SK-N-SH treated with all-trans-retinoic acid at 6 μM for 48 hours (cell line): ENCODE measurements around the gene PVALB.

Source experiments
- ATAC-seq: fragments of 200-7000 bp; cut with Tn5 transposase; 3 replicates; pipeline ENCODE4 v1.9.1; 2020; ENCODE audit warnings: mild to moderate bottlenecking, moderate library complexity
- BACH2 ChIP-seq: fragments of 250-450 bp; sonication (Bioruptor Pico); IDR thresholded peaks from 2 replicates; pipeline ENCODE4 v1.9.0; 2021; ENCODE audit warnings: mild to moderate bottlenecking, borderline replicate concordance
- CSDC2 ChIP-seq: fragments of 250-450 bp; sonication (Bioruptor Pico); IDR thresholded peaks from 2 replicates; pipeline ENCODE4 v1.5.0; 2020; ENCODE audit warnings: mild to moderate bottlenecking, moderate library complexity
- ESRRG ChIP-seq: fragments of 250-450 bp; sonication (Bioruptor Pico); IDR thresholded peaks from 2 replicates; pipeline ENCODE4 v1.6.1; 2021; ENCODE audit warnings: mild to moderate bottlenecking
- GLIS3 ChIP-seq: fragments of 250-450 bp; sonication (Bioruptor Pico); IDR thresholded peaks from 2 replicates; pipeline ENCODE4 v1.5.0; 2020; ENCODE audit warnings: mild to moderate bottlenecking, moderate library complexity
- ISL1 ChIP-seq: fragments of 250-450 bp; sonication (Bioruptor Pico); IDR thresholded peaks from 2 replicates; pipeline ENCODE4 v2.1.2; 2022; ENCODE audit warnings: mild to moderate bottlenecking, moderate library complexity
- OSR1 ChIP-seq: fragments of 250-450 bp; sonication (Bioruptor Pico); IDR thresholded peaks from 2 replicates; pipeline ENCODE4 v1.8.0; 2022; ENCODE audit warnings: moderate library complexity, mild to moderate bottlenecking, inconsistent platforms
- PPARA ChIP-seq: fragments of 250-450 bp; sonication (Bioruptor Pico); IDR thresholded peaks from 2 replicates; pipeline ENCODE4 v1.5.0; 2020; ENCODE audit warnings: mild to moderate bottlenecking, borderline replicate concordance
- RARB ChIP-seq: fragments of 250-450 bp; sonication (Bioruptor Pico); IDR thresholded peaks from 2 replicates; pipeline ENCODE4 v1.8.0; 2021; ENCODE audit warnings: mild to moderate bottlenecking, moderate library complexity
- SNAI2 ChIP-seq: fragments of 250-450 bp; sonication (Bioruptor Pico); IDR thresholded peaks from 2 replicates; pipeline ENCODE4 v1.5.0; 2020; ENCODE audit warnings: mild to moderate bottlenecking, moderate library complexity
- TCF4 ChIP-seq: fragments of 250-450 bp; sonication (Bioruptor Pico); IDR thresholded peaks from 2 replicates; pipeline ENCODE4 v1.8.0; 2021; ENCODE audit warnings: mild to moderate bottlenecking, moderate library complexity, borderline replicate concordance
- TOX ChIP-seq: fragments of 250-450 bp; sonication (Bioruptor Pico); IDR thresholded peaks from 2 replicates; pipeline ENCODE4 v1.8.0; 2021; ENCODE audit warnings: mild to moderate bottlenecking, moderate library complexity, borderline replicate concordance
- ZC3H10 ChIP-seq: fragments of 250-450 bp; sonication (Bioruptor Pico); IDR thresholded peaks from 2 replicates; pipeline ENCODE4 v1.5.1; 2021; ENCODE audit warnings: mild to moderate bottlenecking, moderate library complexity
- ZFP3 ChIP-seq: fragments of 250-450 bp; sonication (Bioruptor Pico); IDR thresholded peaks from 2 replicates; pipeline ENCODE4 v1.5.0; 2020; ENCODE audit warnings: mild to moderate bottlenecking, moderate library complexity
- ZFP30 ChIP-seq: fragments of 450-650 bp; formaldehyde crosslinking; IDR thresholded peaks from 2 replicates; pipeline ENCODE4 v1.5.0; 2022; ENCODE audit warnings: mild to moderate bottlenecking, moderate library complexity
- ZNF565 ChIP-seq: fragments of 450-650 bp; formaldehyde crosslinking; conservative IDR thresholded peaks from 2 replicates; pipeline ENCODE4 v1.5.0; 2020; ENCODE audit warnings: low read depth, mild to moderate bottlenecking, moderate library complexity
- ZNF70 ChIP-seq: fragments of 450-650 bp; formaldehyde crosslinking; IDR thresholded peaks from 2 replicates; pipeline ENCODE4 v1.5.0; 2020; ENCODE audit warnings: mild to moderate bottlenecking, moderate library complexity
- ZNF8 ChIP-seq: fragments of 450-650 bp; formaldehyde crosslinking; IDR thresholded peaks from 2 replicates; pipeline ENCODE4 v1.5.0; 2020; ENCODE audit warnings: mild to moderate bottlenecking, moderate library complexity
- TF ChIP-seq, protein P1 (sequence below): fragments of 250-450 bp; sonication (Bioruptor Pico); IDR thresholded peaks from 2 replicates; pipeline ENCODE4 v1.8.0; 2021; ENCODE audit warnings: low read depth, mild to moderate bottlenecking, moderate library complexity, borderline replicate concordance
- TF ChIP-seq, protein P2 (sequence below): fragments of 250-450 bp; sonication (Bioruptor Pico); IDR thresholded peaks from 2 replicates; pipeline ENCODE4 v1.5.0; 2020; ENCODE audit warnings: mild to moderate bottlenecking, moderate library complexity
- TF ChIP-seq, protein P3 (sequence below): fragments of 250-450 bp; sonication (Bioruptor Pico); IDR thresholded peaks from 2 replicates; pipeline ENCODE4 v1.8.0; 2020; ENCODE audit warnings: mild to moderate bottlenecking, moderate library complexity, borderline replicate concordance
- TF ChIP-seq, protein P4 (sequence below): fragments of 250-450 bp; sonication (Bioruptor Pico); IDR thresholded peaks from 2 replicates; pipeline ENCODE4 v1.5.1; 2020; ENCODE audit warnings: low read depth, mild to moderate bottlenecking, moderate library complexity
- TF ChIP-seq, protein P5 (sequence below): fragments of 250-450 bp; sonication (Bioruptor Pico); IDR thresholded peaks from 2 replicates; pipeline ENCODE4 v1.5.1; 2021; ENCODE audit warnings: mild to moderate bottlenecking, moderate library complexity

Gene PVALB

DNA sequence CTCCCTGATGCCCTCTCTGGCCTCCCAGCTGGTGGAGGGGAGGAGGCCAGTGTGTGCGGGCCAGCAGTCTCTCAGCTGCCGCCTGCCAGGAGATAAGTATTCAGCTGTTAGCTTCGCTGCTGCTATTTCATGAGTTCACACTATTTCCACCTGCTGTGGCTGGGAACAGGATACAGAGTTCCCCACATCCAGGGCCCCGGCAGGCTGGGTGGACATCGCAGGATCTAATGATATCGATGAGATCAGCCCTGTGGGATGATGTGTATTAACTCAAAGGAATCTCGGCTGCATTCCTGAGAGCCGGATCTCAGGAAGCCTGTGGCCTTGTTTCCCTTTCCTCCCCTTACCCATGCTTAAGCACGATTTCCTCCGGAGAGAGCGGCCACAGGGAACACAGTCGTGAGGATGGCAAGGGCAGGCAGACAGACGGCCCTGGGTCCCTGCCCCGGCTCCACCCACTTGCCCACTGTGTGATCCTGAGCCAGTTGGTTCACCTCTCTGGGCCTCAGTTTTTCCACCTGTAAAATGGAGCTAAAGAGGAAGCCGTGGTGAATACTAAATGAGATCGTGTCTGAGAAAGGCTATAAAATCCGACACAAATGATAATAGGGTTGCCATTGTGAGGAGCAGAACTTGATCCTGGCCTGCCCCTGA, 6.5 kb upstream of the PVALB start:
- TF ChIP-seq, protein P1, sequence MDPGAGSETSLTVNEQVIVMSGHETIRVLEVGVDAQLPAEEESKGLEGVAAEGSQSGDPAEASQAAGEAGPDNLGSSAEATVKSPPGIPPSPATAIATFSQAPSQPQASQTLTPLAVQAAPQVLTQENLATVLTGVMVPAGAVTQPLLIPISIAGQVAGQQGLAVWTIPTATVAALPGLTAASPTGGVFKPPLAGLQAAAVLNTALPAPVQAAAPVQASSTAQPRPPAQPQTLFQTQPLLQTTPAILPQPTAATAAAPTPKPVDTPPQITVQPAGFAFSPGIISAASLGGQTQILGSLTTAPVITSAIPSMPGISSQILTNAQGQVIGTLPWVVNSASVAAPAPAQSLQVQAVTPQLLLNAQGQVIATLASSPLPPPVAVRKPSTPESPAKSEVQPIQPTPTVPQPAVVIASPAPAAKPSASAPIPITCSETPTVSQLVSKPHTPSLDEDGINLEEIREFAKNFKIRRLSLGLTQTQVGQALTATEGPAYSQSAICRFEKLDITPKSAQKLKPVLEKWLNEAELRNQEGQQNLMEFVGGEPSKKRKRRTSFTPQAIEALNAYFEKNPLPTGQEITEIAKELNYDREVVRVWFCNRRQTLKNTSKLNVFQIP (CRISPR knock-in tag), result no peak
- TF ChIP-seq RARB (CRISPR knock-in tag), result no peak
- TF ChIP-seq, protein P2, sequence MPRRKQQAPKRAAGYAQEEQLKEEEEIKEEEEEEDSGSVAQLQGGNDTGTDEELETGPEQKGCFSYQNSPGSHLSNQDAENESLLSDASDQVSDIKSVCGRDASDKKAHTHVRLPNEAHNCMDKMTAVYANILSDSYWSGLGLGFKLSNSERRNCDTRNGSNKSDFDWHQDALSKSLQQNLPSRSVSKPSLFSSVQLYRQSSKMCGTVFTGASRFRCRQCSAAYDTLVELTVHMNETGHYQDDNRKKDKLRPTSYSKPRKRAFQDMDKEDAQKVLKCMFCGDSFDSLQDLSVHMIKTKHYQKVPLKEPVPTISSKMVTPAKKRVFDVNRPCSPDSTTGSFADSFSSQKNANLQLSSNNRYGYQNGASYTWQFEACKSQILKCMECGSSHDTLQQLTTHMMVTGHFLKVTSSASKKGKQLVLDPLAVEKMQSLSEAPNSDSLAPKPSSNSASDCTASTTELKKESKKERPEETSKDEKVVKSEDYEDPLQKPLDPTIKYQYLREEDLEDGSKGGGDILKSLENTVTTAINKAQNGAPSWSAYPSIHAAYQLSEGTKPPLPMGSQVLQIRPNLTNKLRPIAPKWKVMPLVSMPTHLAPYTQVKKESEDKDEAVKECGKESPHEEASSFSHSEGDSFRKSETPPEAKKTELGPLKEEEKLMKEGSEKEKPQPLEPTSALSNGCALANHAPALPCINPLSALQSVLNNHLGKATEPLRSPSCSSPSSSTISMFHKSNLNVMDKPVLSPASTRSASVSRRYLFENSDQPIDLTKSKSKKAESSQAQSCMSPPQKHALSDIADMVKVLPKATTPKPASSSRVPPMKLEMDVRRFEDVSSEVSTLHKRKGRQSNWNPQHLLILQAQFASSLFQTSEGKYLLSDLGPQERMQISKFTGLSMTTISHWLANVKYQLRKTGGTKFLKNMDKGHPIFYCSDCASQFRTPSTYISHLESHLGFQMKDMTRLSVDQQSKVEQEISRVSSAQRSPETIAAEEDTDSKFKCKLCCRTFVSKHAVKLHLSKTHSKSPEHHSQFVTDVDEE (CRISPR knock-in tag), result no peak
- no peak for TF ChIP-seq CSDC2 (CRISPR knock-in tag)
- TF ChIP-seq, protein P3, sequence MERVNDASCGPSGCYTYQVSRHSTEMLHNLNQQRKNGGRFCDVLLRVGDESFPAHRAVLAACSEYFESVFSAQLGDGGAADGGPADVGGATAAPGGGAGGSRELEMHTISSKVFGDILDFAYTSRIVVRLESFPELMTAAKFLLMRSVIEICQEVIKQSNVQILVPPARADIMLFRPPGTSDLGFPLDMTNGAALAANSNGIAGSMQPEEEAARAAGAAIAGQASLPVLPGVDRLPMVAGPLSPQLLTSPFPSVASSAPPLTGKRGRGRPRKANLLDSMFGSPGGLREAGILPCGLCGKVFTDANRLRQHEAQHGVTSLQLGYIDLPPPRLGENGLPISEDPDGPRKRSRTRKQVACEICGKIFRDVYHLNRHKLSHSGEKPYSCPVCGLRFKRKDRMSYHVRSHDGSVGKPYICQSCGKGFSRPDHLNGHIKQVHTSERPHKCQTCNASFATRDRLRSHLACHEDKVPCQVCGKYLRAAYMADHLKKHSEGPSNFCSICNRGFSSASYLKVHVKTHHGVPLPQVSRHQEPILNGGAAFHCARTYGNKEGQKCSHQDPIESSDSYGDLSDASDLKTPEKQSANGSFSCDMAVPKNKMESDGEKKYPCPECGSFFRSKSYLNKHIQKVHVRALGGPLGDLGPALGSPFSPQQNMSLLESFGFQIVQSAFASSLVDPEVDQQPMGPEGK (CRISPR knock-in tag), result no peak
- no peak for TF ChIP-seq ZNF8 (CRISPR knock-in tag)
- no peak for TF ChIP-seq ESRRG (CRISPR knock-in tag)
- no peak for TF ChIP-seq TCF4
- TF ChIP-seq, protein P4, sequence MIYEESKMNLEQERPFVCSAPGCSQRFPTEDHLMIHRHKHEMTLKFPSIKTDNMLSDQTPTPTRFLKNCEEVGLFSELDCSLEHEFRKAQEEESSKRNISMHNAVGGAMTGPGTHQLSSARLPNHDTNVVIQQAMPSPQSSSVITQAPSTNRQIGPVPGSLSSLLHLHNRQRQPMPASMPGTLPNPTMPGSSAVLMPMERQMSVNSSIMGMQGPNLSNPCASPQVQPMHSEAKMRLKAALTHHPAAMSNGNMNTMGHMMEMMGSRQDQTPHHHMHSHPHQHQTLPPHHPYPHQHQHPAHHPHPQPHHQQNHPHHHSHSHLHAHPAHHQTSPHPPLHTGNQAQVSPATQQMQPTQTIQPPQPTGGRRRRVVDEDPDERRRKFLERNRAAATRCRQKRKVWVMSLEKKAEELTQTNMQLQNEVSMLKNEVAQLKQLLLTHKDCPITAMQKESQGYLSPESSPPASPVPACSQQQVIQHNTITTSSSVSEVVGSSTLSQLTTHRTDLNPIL, result no peak
- TF ChIP-seq TOX (CRISPR knock-in tag), result no peak
- no peak for TF ChIP-seq GLIS3 (CRISPR knock-in tag)
- no peak for TF ChIP-seq ZFP30
- no peak for TF ChIP-seq ZFP3 (CRISPR knock-in tag)
- no peak for TF ChIP-seq ISL1 (CRISPR knock-in tag)
- TF ChIP-seq ZNF70 (CRISPR knock-in tag), result no peak
- no peak for TF ChIP-seq ZNF565 (CRISPR knock-in tag)
- TF ChIP-seq, protein P5, sequence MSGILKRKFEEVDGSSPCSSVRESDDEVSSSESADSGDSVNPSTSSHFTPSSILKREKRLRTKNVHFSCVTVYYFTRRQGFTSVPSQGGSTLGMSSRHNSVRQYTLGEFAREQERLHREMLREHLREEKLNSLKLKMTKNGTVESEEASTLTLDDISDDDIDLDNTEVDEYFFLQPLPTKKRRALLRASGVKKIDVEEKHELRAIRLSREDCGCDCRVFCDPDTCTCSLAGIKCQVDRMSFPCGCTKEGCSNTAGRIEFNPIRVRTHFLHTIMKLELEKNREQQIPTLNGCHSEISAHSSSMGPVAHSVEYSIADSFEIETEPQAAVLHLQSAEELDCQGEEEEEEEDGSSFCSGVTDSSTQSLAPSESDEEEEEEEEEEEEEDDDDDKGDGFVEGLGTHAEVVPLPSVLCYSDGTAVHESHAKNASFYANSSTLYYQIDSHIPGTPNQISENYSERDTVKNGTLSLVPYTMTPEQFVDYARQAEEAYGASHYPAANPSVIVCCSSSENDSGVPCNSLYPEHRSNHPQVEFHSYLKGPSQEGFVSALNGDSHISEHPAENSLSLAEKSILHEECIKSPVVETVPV (CRISPR knock-in tag), result no peak
- TF ChIP-seq OSR1 (CRISPR knock-in tag), result no peak
- no peak for ATAC-seq

DNA sequence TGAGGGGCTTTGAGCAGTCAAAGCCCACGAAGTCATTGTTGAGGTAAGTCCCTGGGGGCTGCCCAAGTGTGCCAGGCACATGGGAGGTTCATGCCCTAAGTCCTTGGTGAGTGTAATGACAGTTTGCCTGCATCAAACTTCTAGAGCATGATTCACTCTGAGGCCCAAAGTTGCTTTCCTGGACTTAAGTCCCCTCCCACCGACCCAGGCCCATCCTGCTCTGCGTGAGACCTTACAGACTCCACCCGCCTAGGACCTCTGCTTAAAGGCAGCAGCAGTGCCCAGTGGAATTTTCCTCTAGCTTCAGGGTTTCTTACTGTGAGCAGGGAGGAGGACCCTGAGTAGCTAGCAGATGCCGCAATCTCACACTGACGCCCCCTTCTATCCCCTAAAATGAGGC, 5.7 kb upstream of the PVALB start:
- TF ChIP-seq, protein P2 (CRISPR knock-in tag), result no peak
- TF ChIP-seq, protein P1 (CRISPR knock-in tag), result no peak
- TF ChIP-seq ESRRG (CRISPR knock-in tag) (no peak), CSDC2 (CRISPR knock-in tag) (no peak), ZC3H10 (CRISPR knock-in tag) (no peak), ZNF565 (CRISPR knock-in tag) (no peak), PPARA (CRISPR knock-in tag) (no peak), ISL1 (CRISPR knock-in tag) (no peak), RARB (CRISPR knock-in tag) (no peak), ZNF70 (CRISPR knock-in tag) (no peak), SNAI2 (CRISPR knock-in tag) (no peak), BACH2 (CRISPR knock-in tag) (no peak), ZFP3 (CRISPR knock-in tag) (no peak), OSR1 (CRISPR knock-in tag) (no peak), GLIS3 (CRISPR knock-in tag) (no peak), TOX (CRISPR knock-in tag) (no peak)
- TF ChIP-seq, protein P4, result no peak
- no peak for ATAC-seq
